NCI-H1048 (cell line): ENCODE results near the gene VPS72.

Source experiments
- DNase-seq: peaks from one replicate; lab custom pipeline; 2025; lab: John Stamatoyannopoulos, UW

Gene VPS72

GRCh38 chr1:151144474-151145303 lies 45.3 kb downstream of the VPS72 start:
- no peak for DNase-seq

- no peak for DNase-seq
Measured at GRCh38 chr1:151143986-151144385, 46.0 kb downstream of the VPS72 start.

GRCh38 chr1:151143057-151143435 lies 47.0 kb downstream of the VPS72 start:
- DNase-seq = no peak

GRCh38 chr1:151142411-151143056 lies 47.5 kb downstream of the VPS72 start:
- DNase-seq = no peak

- no peak for DNase-seq
Measured at GRCh38 chr1:151137789-151138188, 52.2 kb downstream of the VPS72 start.

GRCh38 chr1:151135433-151136385 lies 54.3 kb downstream of the VPS72 start:
- no peak for DNase-seq

GRCh38 chr1:151134991-151135390 lies 55.0 kb downstream of the VPS72 start:
- no peak for DNase-seq

GRCh38 chr1:151134396-151134795 lies 55.6 kb downstream of the VPS72 start:
- DNase-seq = no peak

- DNase-seq = no peak
Measured at GRCh38 chr1:151133018-151133806, 56.8 kb downstream of the VPS72 start.

- no peak for DNase-seq
Measured at GRCh38 chr1:151132335-151133017, 57.5 kb downstream of the VPS72 start.

GRCh38 chr1:151131701-151132334 lies 58.2 kb downstream of the VPS72 start:
- DNase-seq = no peak

GRCh38 chr1:151130987-151131586 lies 58.9 kb downstream of the VPS72 start:
- no peak for DNase-seq

GRCh38 chr1:151128800-151129199 lies 61.2 kb downstream of the VPS72 start:
- no peak for DNase-seq
